HG03064 (cell line): ENCODE measurements around the gene SIPA1L3.

Experiments
- ATAC-seq: cut with Tn5 transposase; IDR thresholded peaks from one replicate; pipeline ENCODE4 v1.9.1; 2021; ENCODE audit warnings: low read depth; ENCODE audit not compliant: unreplicated experiment

SIPA1L3 gene

DNA sequence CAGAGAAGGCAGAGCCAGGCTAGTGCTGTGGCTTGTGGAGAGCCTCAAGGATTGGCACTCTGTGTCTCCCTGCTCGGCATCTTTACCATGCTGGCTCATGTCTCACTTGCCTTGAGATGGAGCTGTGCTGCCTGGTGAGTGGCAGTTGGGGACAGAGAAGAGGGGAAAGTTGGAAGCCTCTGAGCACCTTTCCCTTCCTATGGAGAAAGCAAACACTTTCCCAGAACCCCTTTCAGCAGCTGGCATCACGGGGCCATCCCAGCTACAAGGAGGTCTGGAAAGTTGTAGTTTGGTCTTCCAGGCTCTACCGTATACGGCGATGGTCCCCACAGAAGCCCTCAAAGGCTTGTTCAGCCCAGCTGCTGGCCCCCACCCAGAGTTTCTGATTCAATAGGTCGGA, 258.3 kb downstream of the SIPA1L3 start:
- ATAC-seq = no peak

DNA sequence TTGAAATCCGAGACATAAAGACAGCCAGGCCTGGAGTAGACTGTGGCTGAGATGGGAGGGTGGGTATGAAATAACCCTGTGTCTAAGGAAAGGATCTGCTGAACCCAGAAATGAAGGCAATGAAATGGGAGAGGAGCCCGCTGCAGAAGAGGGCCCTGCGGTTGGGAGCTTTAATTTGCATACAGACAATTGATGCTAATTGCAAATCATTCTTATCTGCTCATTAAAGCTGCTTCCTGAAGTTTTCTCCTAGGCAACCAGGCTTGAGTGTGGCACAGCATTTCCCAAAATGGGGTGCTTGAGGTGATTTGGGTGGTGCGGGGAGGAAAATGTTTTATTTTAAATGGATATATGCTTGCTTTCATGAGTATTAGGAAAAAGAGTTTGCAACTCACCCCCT, 261.6 kb downstream of the SIPA1L3 start:
- no peak for ATAC-seq

- no peak for ATAC-seq
Observed at GRCh38 chr19:38170334-38170733, 263.3 kb downstream of the SIPA1L3 start.

- ATAC-seq = no peak
Observed at GRCh38 chr19:38172001-38172400, 265.0 kb downstream of the SIPA1L3 start.

DNA sequence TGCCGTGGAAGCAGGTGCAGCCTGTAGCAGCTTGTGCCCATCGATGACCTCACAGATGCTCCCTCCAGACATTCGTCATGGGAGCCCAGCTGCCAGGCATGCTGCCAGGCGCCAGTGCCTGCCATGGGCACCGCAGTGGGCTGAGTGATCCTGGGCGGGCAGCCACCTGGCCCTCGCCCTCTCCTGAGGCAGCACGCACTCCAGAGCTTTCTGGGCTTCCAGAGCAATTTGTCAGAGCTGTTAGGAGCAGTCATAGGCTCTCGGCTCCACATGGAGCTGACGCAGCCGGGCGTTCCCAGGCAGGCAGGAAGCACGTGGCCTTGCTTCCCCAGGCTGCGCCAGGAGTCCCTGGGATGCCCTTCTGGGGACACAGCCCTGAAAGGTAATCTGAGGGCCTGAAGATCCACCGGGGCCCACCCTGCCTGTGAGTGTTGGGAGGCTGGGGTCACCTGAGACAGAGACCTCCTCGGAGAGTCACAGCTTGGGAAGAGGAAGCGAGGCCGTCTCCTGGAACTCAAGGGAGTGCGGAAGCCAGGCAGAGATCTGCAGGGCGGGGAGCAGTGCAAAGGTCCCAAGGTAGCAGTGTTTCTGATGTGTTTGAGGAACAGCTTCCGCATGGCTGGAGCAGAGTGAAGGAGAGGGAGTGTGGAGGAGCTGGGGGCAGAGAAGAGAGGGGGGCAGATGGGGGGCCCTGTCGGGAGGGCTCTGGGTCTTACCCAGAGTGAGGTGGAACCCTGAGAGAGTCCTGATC, 266.5 kb downstream of the SIPA1L3 start:
- ATAC-seq = no peak

DNA sequence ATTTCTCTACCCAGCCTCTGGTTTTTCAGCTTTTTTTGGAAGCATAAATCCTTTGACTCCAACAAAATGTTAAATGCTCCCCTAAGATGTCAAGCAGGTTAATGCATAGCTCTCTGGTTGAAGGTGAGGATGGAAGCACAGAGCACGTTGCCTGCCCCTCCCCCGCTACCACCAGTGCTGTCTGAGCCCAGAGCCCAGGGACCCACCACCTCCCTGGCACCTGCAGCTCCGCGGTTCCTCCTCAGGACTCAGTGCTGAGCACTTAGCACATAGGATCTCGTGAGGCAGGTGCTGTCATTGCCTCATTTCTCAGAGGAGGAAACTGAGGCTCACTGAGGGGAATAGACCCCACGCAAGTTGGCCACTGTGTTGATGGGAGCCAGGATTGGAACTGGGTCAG, 268.4 kb downstream of the SIPA1L3 start:
- no peak for ATAC-seq

GRCh38 chr19:38180071-38180470, 273.1 kb downstream of the SIPA1L3 start:
- no peak for ATAC-seq

- ATAC-seq = no peak
Observed at GRCh38 chr19:38182536-38183210, 275.7 kb downstream of the SIPA1L3 start.

- ATAC-seq = no peak
Observed at GRCh38 chr19:38183251-38183897, 276.4 kb downstream of the SIPA1L3 start.

- no peak for ATAC-seq
Observed at GRCh38 chr19:38184815-38185214, 277.8 kb downstream of the SIPA1L3 start.

- no peak for ATAC-seq
Observed at GRCh38 chr19:38185562-38185961, 278.6 kb downstream of the SIPA1L3 start.

DNA sequence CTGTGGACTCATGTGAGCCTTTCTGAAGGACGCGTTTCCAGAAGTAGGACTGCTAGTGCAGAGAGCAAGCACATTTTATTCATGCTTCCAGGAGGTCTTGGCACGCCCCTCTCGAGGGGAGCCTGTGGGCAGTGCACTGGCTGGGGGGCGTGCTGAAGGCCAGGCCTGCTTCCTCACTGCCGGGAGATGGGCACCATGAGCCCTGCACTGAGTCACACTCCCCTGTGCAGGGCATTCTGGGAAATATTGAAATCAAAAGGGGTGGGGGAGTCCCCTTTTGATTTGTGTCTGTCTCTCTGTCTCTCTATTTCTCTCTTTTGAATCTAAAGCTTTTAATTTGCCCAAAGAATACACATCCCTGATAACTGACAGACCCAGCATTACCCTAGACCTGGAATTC, 283.1 kb downstream of the SIPA1L3 start:
- ATAC-seq = no peak

- no peak for ATAC-seq
Observed at GRCh38 chr19:38190793-38191192, 283.8 kb downstream of the SIPA1L3 start.

- no peak for ATAC-seq
Observed at GRCh38 chr19:38191747-38192146, 284.7 kb downstream of the SIPA1L3 start.

DNA sequence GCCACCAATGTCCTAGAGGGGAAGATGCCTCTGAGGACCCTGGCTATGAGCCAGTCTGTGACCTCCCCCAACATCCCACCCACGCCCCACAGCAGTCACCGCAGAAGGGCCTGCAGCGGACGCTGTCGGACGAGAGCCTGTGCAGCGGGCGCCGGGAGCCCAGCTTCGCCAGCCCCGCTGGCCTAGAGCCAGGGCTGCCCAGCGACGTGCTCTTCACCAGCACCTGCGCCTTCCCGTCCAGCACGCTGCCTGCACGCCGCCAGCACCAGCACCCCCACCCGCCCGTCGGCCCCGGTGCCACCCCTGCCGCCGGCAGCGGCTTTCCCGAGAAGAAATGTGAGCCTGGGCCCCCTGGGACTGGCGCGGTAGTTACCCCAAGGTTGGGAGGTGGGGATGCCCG, 286.4 kb downstream of the SIPA1L3 start:
- no peak for ATAC-seq

DNA sequence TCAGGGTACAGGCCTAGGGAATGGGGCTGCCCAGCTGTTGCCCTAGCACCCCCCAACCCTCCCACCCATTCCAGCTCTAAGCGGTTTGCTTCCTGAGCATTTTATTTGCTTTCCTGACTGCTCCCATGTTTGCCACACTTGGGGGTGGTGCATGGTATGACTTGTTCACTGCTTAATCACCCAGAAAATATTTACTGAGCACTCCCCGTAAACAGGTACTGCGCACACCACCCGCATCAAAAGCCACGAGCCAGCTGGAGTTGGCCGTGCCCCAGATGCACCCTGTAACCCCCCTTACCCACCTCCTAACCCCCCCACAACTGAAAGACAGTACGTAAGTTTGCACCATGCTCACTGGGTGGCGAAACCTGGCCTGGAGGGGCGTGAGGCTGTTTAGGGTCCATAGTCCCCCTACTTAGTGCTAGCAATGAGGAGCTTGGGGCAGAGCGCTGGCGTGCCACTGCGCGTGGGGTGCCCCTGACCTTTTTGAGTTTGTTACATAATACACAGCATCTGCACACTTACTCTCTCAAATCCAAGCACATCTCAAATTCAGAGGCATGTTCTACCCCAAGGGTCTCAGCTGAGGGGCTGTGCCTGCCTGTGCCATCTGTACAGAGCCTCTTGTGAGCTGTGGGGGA, 287.2 kb downstream of the SIPA1L3 start:
- ATAC-seq = no peak

GRCh38 chr19:38195237-38195636, 288.2 kb downstream of the SIPA1L3 start:
- ATAC-seq = no peak

GRCh38 chr19:38196245-38196837, 289.3 kb downstream of the SIPA1L3 start:
- ATAC-seq = no peak

- ATAC-seq = no peak
Observed at GRCh38 chr19:38196948-38197656, 290.1 kb downstream of the SIPA1L3 start.
